Activated CD8-positive, alpha-beta memory T cell treated with anti-CD3 and anti-CD28 coated beads for 48 hours (primary cell): ENCODE data around the gene IRF2.
"Not testable (repeated sequence)": the region's sequence is repeated elsewhere in the genome, so short reads cannot be mapped to it uniquely, and the experiment has no call there.

Experiments
- DNase-seq, 3 experiments: peaks; one replicate each; pipeline ENCODE4 v3.0.0-alpha.2; 2020; ENCODE audit warnings: low read depth in 2 of 3, low spot score in 2 of 3

IRF2 gene

DNA sequence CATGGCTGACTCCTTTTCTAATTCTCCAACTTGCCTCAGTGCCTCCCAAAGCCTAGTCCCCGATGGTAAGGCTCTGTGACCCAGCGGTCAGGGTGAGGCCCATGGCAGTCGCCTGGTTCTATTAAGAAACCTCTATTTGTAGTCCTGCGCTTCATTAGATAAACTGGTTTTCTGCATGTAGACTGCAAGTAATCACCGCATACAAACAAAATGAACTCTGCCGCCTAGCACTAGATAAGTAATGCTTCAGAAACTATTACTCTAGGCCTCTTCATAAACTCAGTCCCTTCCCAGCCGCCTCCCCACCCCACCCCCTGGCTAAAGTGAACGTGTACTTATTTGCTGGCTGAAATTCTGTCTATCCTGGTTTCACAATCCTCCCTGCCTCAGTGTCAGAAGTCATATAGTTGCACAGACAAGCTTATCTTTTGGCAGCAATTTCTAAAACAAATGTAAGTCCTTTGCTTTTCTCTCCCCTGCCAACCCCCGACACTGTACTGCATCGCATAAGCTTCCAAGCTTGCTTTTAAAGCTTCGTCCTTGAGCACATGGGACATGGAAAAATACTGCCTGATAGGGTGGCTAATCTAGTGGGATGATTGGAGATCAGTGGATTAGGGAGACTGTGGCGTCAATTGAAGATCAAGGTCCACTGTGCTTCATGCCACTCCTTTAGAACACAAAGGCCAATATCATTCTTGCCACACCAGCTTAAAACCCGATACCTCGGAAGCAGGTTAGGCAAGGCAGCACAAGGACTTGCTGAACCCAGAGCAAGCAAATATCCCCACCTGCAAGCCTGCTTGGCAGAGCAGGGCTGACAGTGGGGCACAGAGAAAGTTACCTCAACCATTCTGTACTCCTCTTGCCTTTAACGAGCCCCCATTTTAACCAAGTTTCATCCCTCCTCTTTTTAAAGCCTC is 125.8 kb downstream of the IRF2 start:
- DNase-seq, result no peak

DNA sequence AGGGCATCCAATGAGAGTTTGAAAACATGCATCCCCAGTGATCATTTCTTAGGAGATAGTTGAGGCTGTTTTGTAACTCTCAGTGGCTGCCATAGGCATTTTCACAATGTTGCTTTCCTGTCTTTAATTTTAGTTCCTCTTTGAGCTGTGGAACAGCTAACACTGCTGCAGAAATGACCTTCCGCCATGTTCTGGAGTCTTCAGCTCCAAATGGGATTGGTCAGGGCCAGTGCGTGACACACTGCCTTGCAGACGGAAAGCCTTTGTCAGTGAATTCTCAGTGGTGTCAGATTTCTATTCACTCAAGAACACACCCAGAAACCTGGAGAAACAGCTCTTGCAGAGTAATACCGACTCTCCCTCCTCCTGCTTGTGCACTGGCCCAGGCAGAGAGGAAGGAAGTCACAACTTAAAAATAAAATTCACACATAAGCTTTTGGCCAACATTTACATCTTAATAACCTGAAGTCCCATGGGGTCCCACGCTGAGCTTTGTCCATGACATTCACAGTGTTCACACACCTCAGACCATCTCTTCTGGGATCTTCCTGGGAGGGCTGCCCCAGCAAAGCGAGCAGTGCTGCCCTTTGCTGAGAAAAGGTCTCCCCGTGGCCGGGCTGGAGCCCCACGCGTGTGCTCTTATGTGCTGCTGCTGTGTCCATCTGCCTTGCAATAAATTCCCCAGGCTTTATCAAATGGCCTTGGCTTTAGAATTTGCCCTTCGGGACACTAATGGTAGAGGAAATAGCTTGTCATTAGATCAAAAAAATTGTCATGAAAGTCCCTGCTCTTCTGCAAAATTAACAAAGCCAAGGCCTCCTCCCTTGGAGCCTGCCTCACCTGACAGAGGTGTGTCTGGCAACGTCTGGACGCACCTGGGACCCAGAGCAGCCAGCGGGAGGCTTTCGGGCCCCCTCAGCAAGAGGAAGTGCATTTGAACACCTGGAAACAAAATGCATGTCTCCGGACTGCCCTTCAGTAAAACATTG is 126.8 kb downstream of the IRF2 start:
- DNase-seq, result no peak

DNA sequence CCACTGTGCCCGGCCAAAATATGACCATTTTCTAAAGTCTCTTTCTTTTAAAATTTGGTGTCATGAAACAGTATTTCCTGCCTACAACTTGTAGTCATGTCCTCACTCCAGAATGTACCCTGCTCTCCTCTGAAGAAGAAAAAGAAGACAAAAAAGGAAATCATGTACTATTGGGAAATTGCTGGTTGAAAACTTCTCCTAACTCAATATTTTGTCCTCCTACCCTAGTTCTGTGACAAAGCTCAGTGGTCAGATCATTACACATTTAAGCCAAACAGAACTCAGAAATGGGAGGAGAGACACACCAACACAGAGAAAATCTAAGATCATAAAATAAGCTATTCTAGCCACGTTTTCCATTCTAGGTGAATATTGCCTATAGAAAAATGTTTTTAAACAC is 127.7 kb downstream of the IRF2 start:
- no peak for DNase-seq

DNA sequence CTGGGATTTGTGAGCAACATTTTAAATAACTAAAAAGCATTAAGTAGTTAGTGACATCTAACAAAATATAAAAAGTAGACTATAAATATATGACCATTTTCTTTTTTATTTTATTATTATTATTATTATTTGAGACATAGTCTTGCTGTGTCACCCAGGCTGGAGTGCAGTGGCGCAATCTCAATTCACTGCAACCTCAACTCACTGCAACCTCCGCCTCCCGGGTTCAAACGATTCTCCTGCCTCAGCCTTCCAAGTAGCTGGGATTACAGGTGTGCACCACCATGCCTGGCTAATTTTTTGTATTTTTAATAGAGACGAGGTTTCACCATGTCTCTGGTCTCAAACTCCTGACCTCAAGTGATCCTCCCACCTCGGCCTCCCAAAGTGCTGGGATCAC is 128.1 kb downstream of the IRF2 start:
- not testable (repeated sequence) for DNase-seq

DNA sequence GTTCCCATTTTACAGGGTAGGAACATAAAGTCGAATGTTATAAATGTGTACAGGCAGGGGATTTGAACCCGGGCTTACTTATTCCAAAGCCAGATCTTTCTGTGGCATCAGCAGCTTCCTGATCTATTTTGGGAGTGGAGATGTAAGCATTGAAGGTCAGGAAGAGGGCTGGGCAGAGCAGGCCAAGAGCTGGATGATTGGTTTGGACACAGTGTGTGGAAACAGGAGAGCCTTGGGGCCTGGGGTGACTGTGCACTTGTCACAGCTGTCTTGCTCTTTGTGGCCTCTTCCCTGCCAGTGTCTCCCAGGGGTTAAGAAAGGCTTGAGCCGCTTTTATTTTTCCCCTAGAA is 128.8 kb downstream of the IRF2 start:
- no peak for DNase-seq

DNA sequence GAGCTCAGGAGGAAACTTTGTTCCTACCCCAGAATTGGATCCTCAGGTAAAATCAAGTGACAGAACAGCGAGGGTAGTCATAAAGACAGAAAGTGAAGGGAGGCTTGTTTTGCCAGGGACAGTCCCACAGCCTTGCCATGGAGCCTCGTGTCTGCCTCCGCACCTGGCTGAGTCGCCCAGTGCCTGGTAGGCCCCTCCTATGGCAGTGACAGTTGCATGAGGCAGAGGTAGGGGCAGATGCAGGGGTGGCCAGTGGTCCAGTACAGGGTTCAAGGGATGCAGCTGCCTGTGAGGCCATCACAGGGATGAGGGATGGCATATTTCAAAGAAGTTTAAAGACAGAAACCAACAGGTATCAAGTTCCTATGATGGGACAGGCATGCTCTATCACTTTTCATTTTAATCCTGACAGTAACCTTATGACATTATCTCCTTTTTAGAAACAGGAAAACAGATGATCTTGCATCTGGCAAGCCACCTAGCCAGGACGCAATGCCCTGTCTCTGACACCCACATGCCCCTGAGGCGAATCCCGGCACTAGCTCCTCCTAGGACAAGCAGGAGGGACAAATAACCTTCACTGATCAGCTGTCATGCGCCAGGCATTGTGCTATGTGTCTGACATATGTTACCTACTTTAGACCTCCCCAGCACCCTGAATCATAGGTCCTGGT is 129.3 kb downstream of the IRF2 start:
- DNase-seq, result no peak

DNA sequence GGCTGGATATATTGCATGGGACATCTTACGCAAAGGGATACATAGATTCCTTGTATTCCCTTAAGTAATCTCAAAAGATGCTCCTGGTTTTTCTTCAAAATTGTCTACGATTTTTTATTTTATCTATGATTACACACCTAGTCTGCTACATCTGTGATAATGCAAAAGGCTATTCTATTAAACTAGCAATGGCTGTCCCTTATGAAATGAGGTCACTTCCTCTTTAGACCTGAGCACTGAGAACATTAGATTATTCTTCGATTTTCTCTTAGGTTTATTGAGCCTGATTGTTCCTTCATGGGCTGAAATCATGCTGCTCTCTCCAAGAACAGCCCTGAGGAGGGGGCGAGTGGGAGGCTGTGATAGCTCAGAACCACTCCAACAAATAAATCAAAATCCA is 129.9 kb downstream of the IRF2 start:
- no peak for DNase-seq

DNA sequence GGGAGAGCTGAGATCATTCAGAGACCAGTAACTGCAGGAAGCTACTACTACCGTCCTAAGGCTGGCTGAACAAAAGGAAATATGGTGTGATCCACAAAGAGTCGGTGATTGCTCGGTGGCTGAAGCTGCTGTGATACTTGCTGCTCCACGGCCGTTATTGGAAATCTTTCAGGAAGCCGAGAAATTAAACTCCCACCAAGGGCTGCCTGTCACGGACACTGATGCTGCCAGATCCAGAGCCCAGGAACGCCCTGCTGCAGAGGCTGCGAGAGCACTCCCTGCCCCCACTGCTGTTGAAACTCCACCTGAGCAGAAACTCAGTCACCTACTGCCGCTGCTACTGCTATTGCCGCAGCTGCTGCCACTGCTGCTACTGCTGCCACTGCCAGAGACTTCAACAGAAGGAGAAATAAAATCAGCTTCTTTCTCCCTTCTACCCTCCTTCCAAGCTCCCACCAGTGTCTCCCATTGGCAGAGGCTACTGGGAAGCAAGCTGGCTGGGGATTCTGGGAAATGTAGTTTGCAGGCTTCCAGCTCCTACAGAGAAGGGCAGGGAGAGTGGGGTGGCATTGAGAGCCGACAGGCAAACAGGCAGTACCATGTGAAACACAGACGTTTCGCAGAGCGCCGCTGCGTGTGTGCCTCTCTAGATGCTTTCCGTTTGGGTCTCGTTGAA is 130.7 kb downstream of the IRF2 start:
- DNase-seq, result no peak

DNA sequence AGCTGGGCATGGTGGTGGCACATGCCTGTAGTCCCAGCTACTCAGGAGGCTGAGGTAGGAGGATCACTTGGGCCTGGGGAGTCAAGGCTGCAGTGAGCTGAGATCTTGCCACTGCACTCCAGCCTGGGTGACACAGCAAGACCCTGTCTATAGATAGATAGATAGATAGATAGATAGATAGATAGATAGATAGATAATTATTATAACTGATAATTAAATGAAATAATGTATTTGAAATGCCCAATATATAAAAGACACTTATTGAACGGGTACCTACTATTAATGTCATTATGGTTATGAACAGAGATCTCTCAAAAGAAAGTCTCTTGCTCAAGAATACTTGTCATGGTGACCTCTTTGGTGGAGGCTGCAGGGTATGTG is 131.5 kb downstream of the IRF2 start:
- not testable (repeated sequence) for DNase-seq

DNA sequence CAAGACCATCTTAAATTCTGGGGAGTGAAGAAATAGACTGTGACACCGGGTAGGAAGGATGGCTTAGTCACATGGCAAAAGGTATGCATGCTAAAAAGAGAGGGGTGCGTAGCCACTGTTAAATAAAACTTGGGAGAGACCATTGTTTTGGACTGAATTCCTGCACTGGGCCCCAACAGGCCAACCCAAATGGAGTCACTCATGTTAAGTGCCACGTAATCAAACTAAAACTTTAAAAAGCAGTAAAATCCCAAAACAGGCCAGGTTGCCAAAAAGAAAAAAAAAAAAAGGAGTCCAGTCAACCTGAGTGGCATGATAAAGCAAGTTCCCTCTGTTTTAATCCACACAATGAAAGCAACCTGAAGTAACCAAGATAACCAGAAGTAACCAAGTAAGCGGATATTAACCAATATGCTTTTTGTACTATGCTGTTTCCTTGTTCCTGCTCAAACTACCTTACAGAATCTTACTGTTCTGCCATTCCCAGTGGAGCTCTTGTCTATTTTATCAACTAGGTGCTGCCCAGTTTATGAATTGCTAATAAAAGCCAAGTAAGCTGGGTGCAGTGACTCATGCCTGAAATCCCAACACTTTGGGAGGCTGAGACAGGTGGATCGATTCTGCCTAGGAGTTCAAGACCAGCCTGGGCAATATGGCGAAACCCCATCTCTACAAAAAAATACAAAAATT is 132.0 kb downstream of the IRF2 start:
- DNase-seq, result no peak

DNA sequence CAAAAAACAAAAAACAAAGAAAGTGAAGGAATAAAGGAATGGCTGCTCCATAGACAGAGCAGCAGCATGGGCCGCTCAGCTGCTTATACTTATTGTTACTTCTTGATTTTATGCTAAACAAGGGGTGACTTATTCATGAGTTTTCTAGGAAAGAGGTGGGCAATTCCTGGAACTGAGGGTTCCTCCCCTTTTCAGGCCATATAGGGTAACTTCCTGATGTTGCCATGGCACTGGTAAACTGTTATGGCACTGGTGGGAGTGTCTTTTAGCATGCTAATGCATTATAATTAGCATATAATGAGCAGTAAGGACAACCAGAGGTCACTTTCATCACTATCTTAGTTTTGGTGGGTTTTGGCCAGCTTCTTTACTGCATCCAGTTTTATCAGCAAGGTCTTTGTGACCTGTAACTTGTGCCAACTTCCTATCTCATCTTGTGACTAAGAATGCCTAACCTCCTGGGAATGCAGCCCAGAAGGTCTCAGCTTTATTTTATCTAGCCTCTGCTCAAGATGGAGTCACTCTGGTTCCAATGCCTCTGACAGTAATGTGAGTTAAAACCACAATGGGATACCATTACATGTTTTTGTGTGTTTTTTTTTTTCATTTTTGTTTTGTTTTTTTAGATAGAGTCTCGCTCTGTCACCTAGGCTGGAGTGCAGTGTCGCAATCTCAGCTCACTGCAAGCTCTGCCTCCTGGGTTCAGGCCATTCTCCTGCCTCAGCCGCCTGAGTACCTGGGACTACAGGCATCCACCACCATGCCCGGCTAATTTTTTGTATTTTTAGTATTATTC is 134.8 kb downstream of the IRF2 start:
- not testable (repeated sequence) for DNase-seq

DNA sequence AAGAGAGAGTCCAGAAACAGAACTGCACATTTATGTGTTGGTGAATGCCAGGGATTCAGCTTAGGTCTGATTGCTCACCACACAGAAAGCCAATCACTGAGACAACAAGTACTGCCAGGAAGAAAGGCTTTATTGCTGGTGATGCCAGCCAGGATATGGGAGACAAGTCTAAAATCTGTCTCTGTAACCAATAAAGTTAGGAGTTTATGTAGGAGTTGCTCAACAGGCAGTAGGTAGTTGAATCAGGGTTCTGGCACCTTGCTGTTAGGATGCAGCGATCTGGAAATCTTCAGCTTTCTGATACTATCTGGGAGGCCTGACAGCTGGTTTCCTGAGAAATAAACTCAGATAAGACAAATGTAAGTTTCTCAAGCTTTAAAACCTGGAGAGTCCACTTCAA is 136.4 kb downstream of the IRF2 start:
- no peak for DNase-seq
